ENCODE results near the gene AXIN1. TPM values are rescaled to one million over a fixed set of nuclear protein-coding genes. Genes with fewer than 3 reads are reported as not detected.

AXIN1 gene
- total and polyA plus RNA-seq, 9 of the 15 experiments (the other 6 are each of a cell fraction or from before 2014, with no cell fraction given), result 0.42 to 58.0 (median 25.9) TPM

- 42% methylated on average over 17 of the region's 24 CpGs for WGBS (ENCODE audit: insufficient coverage, low coverage, missing lambda C conversion rate)
- no peak overlapping the region for H3K4me2 ChIP-seq (ENCODE audit: insufficient read depth, low read length)
- FAIRE-seq (no peak), DNase-seq (ENCODE audit: extremely low read depth in 1 of 4, low spot score in 3 of 4) (no peak), ATAC-seq (no peak)
- no peaks in the 10 kb centered on the region for H4K20me1 ChIP-seq (replicated peaks; ENCODE audit: control insufficient read depth, insufficient read depth, low read length)
- H3K36me3 ChIP-seq (ENCODE audit: control insufficient read depth, insufficient read depth, low read length), result peaks cover 31% of the 10 kb centered on the region; the same call in 2 of the 3 replicates
- H3K4me1 ChIP-seq (replicated peaks in 1 of 2; ENCODE audit: control insufficient read depth in 2 of 2, insufficient read depth in 2 of 2, low read length in 2 of 2), result peaks cover 6 to 82% of the 10 kb centered on the region in 2 experiments; a peak in 4 of 5 replicates
- CTCF ChIA-PET (ENCODE audit: low intra/inter-chr PET ratio), result no interaction called here
- no peak overlapping the region for H2AFZ ChIP-seq (ENCODE audit: low read depth, low read length)
- TF ChIP-seq ZBTB7A (IDR thresholded peaks at IDR 0.05; ENCODE audit: borderline replicate concordance, control insufficient read depth, low read depth, low read length) (peak; percentile 25; the same call in 1 of the 2 replicates), RFX1 (IDR thresholded peaks at IDR 0.05) (peak; percentile 89), REST (IDR thresholded peaks at IDR 0.05; ENCODE audit: borderline replicate concordance) (peak; percentile 16; the same call in 1 of the 2 replicates), REST (CRISPR knock-in tag; IDR thresholded peaks at IDR 0.05; ENCODE audit: low read depth) (no peak), E2F5 (CRISPR knock-in tag; IDR thresholded peaks at IDR 0.05) (no peak), POLR2G (IDR thresholded peaks at IDR 0.05; ENCODE audit: low read depth, low read length) (peak; percentile 8; the same call in 1 of the 2 replicates), CAMTA2 (CRISPR knock-in tag; conservative IDR thresholded peaks at IDR 0.05) (no peak)
- intact Hi-C loops (cut with micrococcal nuclease) (no loop called here), in situ Hi-C loops (cut with MboI) (no loop called here)
- H3K9me3 ChIP-seq (replicated peaks; ENCODE audit: control insufficient read depth, insufficient read depth, low read depth, low read length), result no peaks in the 10 kb centered on the region
- POLR2A ChIA-PET, result interaction anchor here (0.6 to 0.8 kb wide), 2 partner anchors 11 to 186 kb away, joined by 3 to 4 read pairs; no protein-coding TSS in a partner anchor
- H3K27me3 ChIP-seq (ENCODE audit: control insufficient read depth in 2 of 2, insufficient read depth in 2 of 2, low read length in 2 of 2), result no peaks in the 10 kb centered on the region
- no peak overlapping the region for H3K27ac ChIP-seq (ENCODE audit: extremely low read depth, low read depth, low read length)
- peak overlapping the region in 1 of 2 experiments; percentile 85; a peak in 3 of 4 replicates for H3K9ac ChIP-seq (ENCODE audit: insufficient read depth in 1 of 2, low read depth in 2 of 2, low read length in 2 of 2)
- H3K79me2 ChIP-seq (ENCODE audit: control insufficient read depth, insufficient read depth, low read length), result peaks cover 2% of the 10 kb centered on the region; the same call in 1 of the 3 replicates
- no TSS peak for BruUV-seq (replicated peaks)
- peaks cover 4% of the 10 kb centered on the region for H3K9me1 ChIP-seq (ENCODE audit: control insufficient read depth, insufficient read depth, low read length)
- no peak overlapping the region for H3K4me3 ChIP-seq
Observed at GRCh38 chr16:363766-364490, 11.4 kb upstream of the AXIN1 start.

Data from K562 (cell line).